IMR-90 (cell line): ENCODE results near the gene WASHC4. TPM values are rescaled to one million over a fixed set of nuclear protein-coding genes. Genes with fewer than 3 reads are reported as not detected.

Source experiments
- ATAC-seq: fragments of 200-7000 bp; cut with Tn5 transposase; 2 replicates; pipeline ENCODE4 v1.9.1; 2020; ENCODE audit warnings: low read depth, mild to moderate bottlenecking, moderate library complexity
- BruUV-seq: library from RNA; stranded (reverse); fragments of 400-500 nt; replicated peaks from 2 replicates; lab custom pipeline; 2021; lab: Mats Ljungman, UMichigan
- CTCF ChIA-PET: fragments of 300-600 bp; formaldehyde crosslinking; extraction: SDS; loops from one replicate; lab custom pipeline; 2021; ENCODE audit warnings: antibody characterized with exemption; lab: Yijun Ruan, JAX
- POLR2A ChIA-PET: fragments of 300-600 bp; sonication (Branson Sonifier 250); formaldehyde crosslinking; loops from one replicate; lab custom pipeline; 2022; ENCODE audit warnings: antibody characterized with exemption; ENCODE audit not compliant: unreplicated experiment; lab: Charles Lee
- DNase-seq: peaks from one replicate; pipeline ENCODE4 v3.0.0; 2013
- H2AFZ ChIP-seq: replicated peaks from 2 replicates; pipeline ENCODE3; 2013; ENCODE audit warnings: low read length, mild to moderate bottlenecking; ENCODE audit not compliant: poor library complexity
- H2AK5ac ChIP-seq: 2 replicates; pipeline ENCODE4 v1.6.1; 2013; ENCODE audit warnings: low read depth, low read length, inconsistent platforms
- H2AK9ac ChIP-seq: replicated peaks from 2 replicates; pipeline ENCODE3; 2013; ENCODE audit warnings: mild to moderate bottlenecking, low read depth, low read length, moderate library complexity; ENCODE audit not compliant: poor library complexity
- H2BK120ac ChIP-seq: 2 replicates; pipeline ENCODE4 v1.6.1; 2013; ENCODE audit warnings: low read depth, low read length, inconsistent platforms
- H2BK15ac ChIP-seq: 3 replicates; pipeline ENCODE4 v1.6.1; 2013; ENCODE audit warnings: low read depth, low read length, inconsistent platforms
- H2BK20ac ChIP-seq: 2 replicates; pipeline ENCODE4 v1.6.1; 2013; ENCODE audit warnings: low read depth, mild to moderate bottlenecking, inconsistent platforms, low read length, moderate library complexity
- H2BK5ac ChIP-seq: 2 replicates; pipeline ENCODE4 v1.6.1; 2013; ENCODE audit warnings: mild to moderate bottlenecking, low read depth, low read length, inconsistent platforms; ENCODE audit not compliant: poor library complexity, severe bottlenecking
- H3K14ac ChIP-seq: replicated peaks from 2 replicates; pipeline ENCODE4 v1.6.1; 2013; ENCODE audit warnings: low read depth, low read length, inconsistent platforms
- H3K18ac ChIP-seq: 2 replicates; pipeline ENCODE4 v1.6.1; 2013; ENCODE audit warnings: low read depth, low read length, control low read depth
- H3K23ac ChIP-seq: 2 replicates; pipeline ENCODE4 v1.6.1; 2013; ENCODE audit warnings: low read depth, low read length, inconsistent platforms
- H3K27ac ChIP-seq: 2 replicates; pipeline ENCODE4 v1.5.1; 2013; ENCODE audit warnings: mild to moderate bottlenecking, control low read depth, low read length; ENCODE audit not compliant: insufficient read depth
- H3K27me3 ChIP-seq: 2 replicates; pipeline ENCODE4 v1.6.1; 2013; ENCODE audit warnings: low read length; ENCODE audit not compliant: control insufficient read depth, insufficient read depth
- H3K36me3 ChIP-seq: 2 replicates; pipeline ENCODE4 v1.6.1; 2013; ENCODE audit warnings: low read length, mixed read lengths; ENCODE audit not compliant: control insufficient read depth, insufficient read depth
- H3K4ac ChIP-seq: 2 replicates; pipeline ENCODE4 v1.6.1; 2013; ENCODE audit warnings: low read depth, low read length, inconsistent platforms
- H3K4me1 ChIP-seq: 2 replicates; pipeline ENCODE4 v1.6.1; 2013; ENCODE audit warnings: low read length, mixed read lengths; ENCODE audit not compliant: control insufficient read depth, insufficient read depth
- H3K4me2 ChIP-seq: 2 replicates; pipeline ENCODE4 v1.6.1; 2013; ENCODE audit warnings: low read depth, mild to moderate bottlenecking, control low read depth, low read length, moderate library complexity
- H3K4me3 ChIP-seq: 2 replicates; pipeline ENCODE4 v1.5.1; 2013; ENCODE audit warnings: low read depth, mild to moderate bottlenecking, control low read depth, low read length, moderate library complexity; ENCODE audit not compliant: insufficient read depth
- H3K56ac ChIP-seq: 2 replicates; pipeline ENCODE4 v1.6.1; 2013; ENCODE audit warnings: low read length, inconsistent platforms; ENCODE audit not compliant: insufficient read depth; ENCODE audit errors: extremely low read depth
- H3K79me1 ChIP-seq, 2 experiments: 2 replicates each; pipeline ENCODE4 v1.6.1; 2013; ENCODE audit warnings: low read length in 2 of 2, inconsistent platforms in 1 of 2, low read depth in 1 of 2
- H3K9ac ChIP-seq: 2 replicates; pipeline ENCODE4 v1.6.1; 2013; ENCODE audit warnings: low read depth, low read length, control low read depth
- H3K9me1 ChIP-seq: 2 replicates; pipeline ENCODE4 v1.6.1; 2013; ENCODE audit warnings: low read length, inconsistent platforms; ENCODE audit not compliant: insufficient read depth
- H3K9me3 ChIP-seq: 2 replicates; pipeline ENCODE4 v1.6.1; 2013; ENCODE audit warnings: low read length; ENCODE audit not compliant: control insufficient read depth, insufficient read depth
- H4K20me1 ChIP-seq: 2 replicates; pipeline ENCODE4 v1.6.1; 2013; ENCODE audit warnings: low read length, inconsistent platforms; ENCODE audit not compliant: insufficient read depth
- H4K5ac ChIP-seq: 2 replicates; pipeline ENCODE4 v1.6.1; 2013; ENCODE audit warnings: mild to moderate bottlenecking, low read depth, low read length, control low read depth
- H4K8ac ChIP-seq, 2 experiments: 2 replicates each; pipeline ENCODE4 v1.6.1; 2013; ENCODE audit warnings: low read depth in 2 of 2, low read length in 2 of 2, control low read depth in 1 of 2, inconsistent platforms in 1 of 2
- H4K91ac ChIP-seq: 2 replicates; pipeline ENCODE4 v1.6.1; 2013; ENCODE audit warnings: low read depth, low read length, inconsistent platforms; ENCODE audit not compliant: insufficient read depth
- BHLHE40 ChIP-seq: fragments of 150-350 bp; IDR thresholded peaks from 2 replicates; pipeline ENCODE4 v1.6.1; 2016; ENCODE audit warnings: mild to moderate bottlenecking, low read depth, low read length
- CEBPB ChIP-seq: IDR thresholded peaks from 2 replicates; pipeline ENCODE4 v1.6.1; 2012; ENCODE audit warnings: low read depth, low read length, improper control_type of control experiment
- CHD1 ChIP-seq: IDR thresholded peaks from 2 replicates; pipeline ENCODE4 v1.6.1; 2012; ENCODE audit warnings: low read depth, low read length, improper control_type of control experiment
- CTCF ChIP-seq: conservative IDR thresholded peaks from 2 replicates; pipeline ENCODE4 v1.5.1; 2012; ENCODE audit warnings: mild to moderate bottlenecking, low read depth, low read length, improper control_type of control experiment
- ELK1 ChIP-seq: fragments of 150-350 bp; IDR thresholded peaks from 2 replicates; pipeline ENCODE4 v1.6.1; 2016; ENCODE audit warnings: low read depth, mild to moderate bottlenecking, low read length, moderate library complexity, borderline replicate concordance
- FOS ChIP-seq: fragments of 150-350 bp; IDR thresholded peaks from 2 replicates; pipeline ENCODE4 v1.6.1; 2016; ENCODE audit warnings: low read depth, low read length
- MAFK ChIP-seq: IDR thresholded peaks from 2 replicates; pipeline ENCODE4 v1.6.1; 2012; ENCODE audit warnings: low read depth, low read length, improper control_type of control experiment
- MAZ ChIP-seq: IDR thresholded peaks from 2 replicates; pipeline ENCODE4 v1.6.1; 2012; ENCODE audit warnings: low read depth, mild to moderate bottlenecking, low read length, improper control_type of control experiment, moderate library complexity, borderline replicate concordance
- MXI1 ChIP-seq: IDR thresholded peaks from 2 replicates; pipeline ENCODE4 v1.6.1; 2012; ENCODE audit warnings: low read depth, mild to moderate bottlenecking, low read length, moderate library complexity, borderline replicate concordance
- NFE2L2 ChIP-seq: fragments of 150-350 bp; IDR thresholded peaks from 2 replicates; pipeline ENCODE4 v1.6.1; 2016; ENCODE audit warnings: low read depth, mild to moderate bottlenecking, low read length
- POLR2A ChIP-seq: IDR thresholded peaks from 2 replicates; pipeline ENCODE4 v1.6.1; 2012; ENCODE audit warnings: mild to moderate bottlenecking, low read depth, low read length
- RAD21 ChIP-seq: IDR thresholded peaks from 2 replicates; pipeline ENCODE4 v1.6.1; 2012; ENCODE audit warnings: low read length, improper control_type of control experiment
- RCOR1 ChIP-seq: IDR thresholded peaks from 2 replicates; pipeline ENCODE4 v1.6.1; 2012; ENCODE audit warnings: mild to moderate bottlenecking, low read length, improper control_type of control experiment; ENCODE audit not compliant: insufficient replicate concordance
- RFX5 ChIP-seq: IDR thresholded peaks from 2 replicates; pipeline ENCODE4 v1.8.0; 2012; ENCODE audit warnings: low read depth, mild to moderate bottlenecking, low read length, moderate library complexity
- SMC3 ChIP-seq: fragments of 150-350 bp; IDR thresholded peaks from 2 replicates; pipeline ENCODE4 v1.6.1; 2016; ENCODE audit warnings: low read depth, mild to moderate bottlenecking, antibody characterized with exemption, low read length, moderate library complexity
- USF2 ChIP-seq: fragments of 150-350 bp; IDR thresholded peaks from 2 replicates; pipeline ENCODE4 v1.6.1; 2017; ENCODE audit warnings: mild to moderate bottlenecking, antibody characterized with exemption, low read length, low read depth
- WGBS, 2 experiments: methylation state at CpG; one replicate each; pipeline versions ENCODE4 v1.1.5 to v1.1.7; 2013; ENCODE audit warnings: missing lambda C conversion rate in 2 of 2; ENCODE audit not compliant: insufficient read length in 1 of 2; ENCODE audit errors: extremely low coverage in 2 of 2; 5-methylcytosine and 5-hydroxymethylcytosine counted together
- dilution Hi-C: fragments of 300-500 bp; cut with HindIII; formaldehyde crosslinking; loops from one replicate; pipeline ENCODE4 v1.14.3; 2018; ENCODE audit warnings: low sequenced_read_pairs; ENCODE audit not compliant: unreplicated experiment
- in situ Hi-C: fragments of 300-500 bp; cut with MboI; formaldehyde crosslinking; loops from 3 replicates; pipeline ENCODE4 v1.14.3; 2019; ENCODE audit warnings: low sequenced_read_pairs, inconsistent platforms, mixed read lengths
- intact Hi-C: fragments of 100-400 bp; cut with micrococcal nuclease; formaldehyde crosslinking; loops from 2 replicates; pipeline ENCODE4 v1.10.0; 2022
- polyA plus RNA-seq, 3 experiments: library from polyadenylated mRNA; depleted of rRNA; stranded (reverse); fragments of >200 nt; gene quantifications; 2 replicates each; pipeline ENCODE4 v1.2.3, GENCODE V29; 2012; ENCODE audit warnings: low replicate concordance in 1 of 3
- total RNA-seq: library from RNA; depleted of rRNA; stranded (reverse); fragments of >200 nt; gene quantifications from 2 replicates; pipeline ENCODE4 v1.2.3, GENCODE V29; 2012

The WASHC4 gene
- total and polyA plus RNA-seq, 2 of the 4 experiments (the other 2 are of a cell fraction): 16.4 to 47.0 TPM

- Histone ChIP-seq H3K56ac (no peak overlapping the region), H4K8ac (no peak overlapping the region), H3K27ac (no peak overlapping the region), H3K9me3 (no peaks in the 10 kb centered on the region), H4K91ac (no peak overlapping the region), H2BK120ac (no peak overlapping the region), H3K27me3 (no peaks in the 10 kb centered on the region), H3K9ac (no peak overlapping the region), H2AFZ (no peak overlapping the region), H3K14ac (no peak overlapping the region), H2BK20ac (no peak overlapping the region), H4K20me1 (peaks cover 6% of the 10 kb centered on the region; the same call in 1 of the 2 replicates), H2BK5ac (no peak overlapping the region), H3K18ac (no peak overlapping the region), H3K79me1 (peaks cover 4 to 50% of the 10 kb centered on the region in 2 experiments; a peak in 3 of 4 replicates), H2BK15ac (no peak overlapping the region), H4K5ac (no peak overlapping the region), H3K23ac (no peak overlapping the region), H3K4me1 (peaks cover 5% of the 10 kb centered on the region), H2AK5ac (no peak overlapping the region), H3K4ac (no peak overlapping the region), H3K4me3 (no peak overlapping the region), H3K9me1 (peaks cover 28% of the 10 kb centered on the region), H3K36me3 (peaks cover 68% of the 10 kb centered on the region), H3K4me2 (no peak overlapping the region), H2AK9ac (no peak overlapping the region)
- dilution Hi-C loops: no loop called here
- intact Hi-C loops: no loop called here
- DNase-seq: no peak
- ChIA-PET CTCF (no interaction called here), POLR2A (no interaction called here)
- in situ Hi-C loops: no loop called here
- no CpG with 5 or more reads among the region's 6 CpGs for WGBS, 2 experiments
- ATAC-seq: no peak
- BruUV-seq: no TSS peak
- TF ChIP-seq RFX5 (no peak), ELK1 (no peak), BHLHE40 (no peak), RCOR1 (no peak), CEBPB (no peak), SMC3 (no peak), NFE2L2 (no peak), POLR2A (no peak), RAD21 (no peak), USF2 (no peak), MAFK (no peak), FOS (no peak), CTCF (no peak), MXI1 (no peak), CHD1 (no peak), MAZ (no peak)
These were observed 88.6 kb downstream of the WASHC4 start for GRCh38 chr12:105196090-105196489.
